ENCODE measurements around the gene CLIC3.
"Not testable (repeated sequence)": the region's sequence is repeated elsewhere in the genome, so short reads cannot be mapped to it uniquely, and the experiment has no call there.

CLIC3 gene

DNA sequence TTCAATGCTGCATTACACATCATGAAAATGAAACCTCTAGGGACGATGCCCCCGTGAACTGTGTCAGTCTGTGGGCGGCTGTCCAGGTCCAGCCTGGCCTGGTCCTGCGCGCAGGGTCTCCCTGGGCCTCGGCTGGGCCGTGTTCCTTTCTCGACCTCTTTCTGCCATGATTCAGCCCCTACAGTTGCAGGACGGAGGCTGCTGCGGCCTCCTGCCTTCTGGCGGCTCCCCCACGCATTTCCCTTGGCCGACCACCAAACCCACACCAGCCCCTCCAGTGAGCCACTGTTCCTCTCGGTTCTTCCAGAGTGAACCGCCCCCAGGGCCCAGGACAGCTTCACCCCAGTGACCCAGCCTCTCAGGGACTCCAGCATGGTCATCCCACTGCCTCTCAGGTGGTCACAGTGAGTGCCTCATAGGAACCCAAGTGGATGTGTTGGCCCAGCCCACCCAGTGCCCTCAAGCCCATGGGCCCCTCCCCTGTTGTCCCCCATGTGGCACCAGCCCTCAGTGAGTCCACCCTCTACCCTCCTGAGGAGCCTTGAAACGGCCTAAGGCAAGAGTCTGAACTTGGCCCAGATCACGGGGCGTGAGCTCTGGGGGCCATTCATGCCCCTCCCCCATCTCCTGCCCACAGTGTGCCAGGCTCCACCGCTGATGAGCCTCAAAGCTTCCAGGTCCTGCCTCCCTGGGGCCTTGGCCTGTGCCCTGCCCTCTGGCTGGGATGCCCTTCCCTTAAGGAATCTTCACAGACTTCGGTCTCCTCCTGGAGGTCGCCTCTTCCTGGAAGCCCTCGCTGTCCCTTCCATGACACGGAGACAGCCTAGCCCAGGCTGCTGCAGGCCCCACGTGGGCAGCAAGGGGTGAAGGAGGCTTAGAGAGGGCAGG lies 10.0 kb upstream of the CLIC3 start:
- DNase-seq (ENCODE audit: low read depth): no peak
- no peak overlapping the region for H3K4me3 ChIP-seq (ENCODE audit: low read length)
- TF ChIP-seq, protein P1, sequence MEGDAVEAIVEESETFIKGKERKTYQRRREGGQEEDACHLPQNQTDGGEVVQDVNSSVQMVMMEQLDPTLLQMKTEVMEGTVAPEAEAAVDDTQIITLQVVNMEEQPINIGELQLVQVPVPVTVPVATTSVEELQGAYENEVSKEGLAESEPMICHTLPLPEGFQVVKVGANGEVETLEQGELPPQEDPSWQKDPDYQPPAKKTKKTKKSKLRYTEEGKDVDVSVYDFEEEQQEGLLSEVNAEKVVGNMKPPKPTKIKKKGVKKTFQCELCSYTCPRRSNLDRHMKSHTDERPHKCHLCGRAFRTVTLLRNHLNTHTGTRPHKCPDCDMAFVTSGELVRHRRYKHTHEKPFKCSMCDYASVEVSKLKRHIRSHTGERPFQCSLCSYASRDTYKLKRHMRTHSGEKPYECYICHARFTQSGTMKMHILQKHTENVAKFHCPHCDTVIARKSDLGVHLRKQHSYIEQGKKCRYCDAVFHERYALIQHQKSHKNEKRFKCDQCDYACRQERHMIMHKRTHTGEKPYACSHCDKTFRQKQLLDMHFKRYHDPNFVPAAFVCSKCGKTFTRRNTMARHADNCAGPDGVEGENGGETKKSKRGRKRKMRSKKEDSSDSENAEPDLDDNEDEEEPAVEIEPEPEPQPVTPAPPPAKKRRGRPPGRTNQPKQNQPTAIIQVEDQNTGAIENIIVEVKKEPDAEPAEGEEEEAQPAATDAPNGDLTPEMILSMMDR (conservative IDR thresholded peaks at IDR 0.05; ENCODE audit: low read length): no peak

DNA sequence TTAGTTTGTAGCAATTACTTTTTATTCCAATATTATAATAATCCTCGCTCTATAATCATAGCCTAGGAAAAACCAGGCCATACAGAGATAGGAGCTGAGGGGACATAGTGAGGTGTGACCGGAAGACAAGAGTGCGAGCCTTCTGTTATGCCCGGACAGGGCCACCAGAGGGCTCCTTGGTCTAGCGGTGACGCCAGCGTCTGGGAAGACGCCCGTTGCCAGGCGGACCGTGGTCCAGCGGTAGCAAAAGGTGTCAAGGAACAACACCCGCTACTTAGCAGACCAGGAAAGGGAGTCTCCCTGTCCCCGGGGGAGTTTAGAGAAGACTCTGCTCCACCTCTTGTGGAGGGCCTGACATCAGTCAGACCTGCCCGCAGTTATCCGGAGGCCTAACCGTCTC lies 7.9 kb upstream of the CLIC3 start:
- not testable (repeated sequence) for DNase-seq (ENCODE audit: low read depth); H3K4me3 ChIP-seq (ENCODE audit: low read length)
- TF ChIP-seq, protein P1 (conservative IDR thresholded peaks at IDR 0.05; ENCODE audit: low read length): peak; percentile 35

DNA sequence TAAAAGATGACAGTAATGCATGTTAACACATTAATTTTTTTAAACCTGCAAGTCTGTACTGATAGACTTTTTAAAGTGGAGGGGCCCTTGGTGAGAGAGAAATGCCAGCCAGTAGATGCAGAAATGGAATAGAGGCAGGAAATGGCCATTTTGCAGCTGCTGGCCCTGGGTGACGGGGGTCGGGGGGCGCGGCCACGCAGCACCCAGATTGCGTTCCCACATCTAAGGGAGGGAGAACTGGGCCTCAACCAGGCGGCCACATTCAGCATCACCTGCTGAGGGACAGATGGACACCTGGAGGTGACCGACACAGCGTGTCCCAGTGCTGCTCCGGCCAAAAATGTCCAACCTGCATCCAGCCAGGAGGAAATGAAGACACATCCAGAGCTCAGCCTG lies 6.3 kb upstream of the CLIC3 start:
- H3K4me3 ChIP-seq (ENCODE audit: low read length): no peak overlapping the region
- TF ChIP-seq, protein P1 (conservative IDR thresholded peaks at IDR 0.05; ENCODE audit: low read length): no peak
- no peak for DNase-seq (ENCODE audit: low read depth)

DNA sequence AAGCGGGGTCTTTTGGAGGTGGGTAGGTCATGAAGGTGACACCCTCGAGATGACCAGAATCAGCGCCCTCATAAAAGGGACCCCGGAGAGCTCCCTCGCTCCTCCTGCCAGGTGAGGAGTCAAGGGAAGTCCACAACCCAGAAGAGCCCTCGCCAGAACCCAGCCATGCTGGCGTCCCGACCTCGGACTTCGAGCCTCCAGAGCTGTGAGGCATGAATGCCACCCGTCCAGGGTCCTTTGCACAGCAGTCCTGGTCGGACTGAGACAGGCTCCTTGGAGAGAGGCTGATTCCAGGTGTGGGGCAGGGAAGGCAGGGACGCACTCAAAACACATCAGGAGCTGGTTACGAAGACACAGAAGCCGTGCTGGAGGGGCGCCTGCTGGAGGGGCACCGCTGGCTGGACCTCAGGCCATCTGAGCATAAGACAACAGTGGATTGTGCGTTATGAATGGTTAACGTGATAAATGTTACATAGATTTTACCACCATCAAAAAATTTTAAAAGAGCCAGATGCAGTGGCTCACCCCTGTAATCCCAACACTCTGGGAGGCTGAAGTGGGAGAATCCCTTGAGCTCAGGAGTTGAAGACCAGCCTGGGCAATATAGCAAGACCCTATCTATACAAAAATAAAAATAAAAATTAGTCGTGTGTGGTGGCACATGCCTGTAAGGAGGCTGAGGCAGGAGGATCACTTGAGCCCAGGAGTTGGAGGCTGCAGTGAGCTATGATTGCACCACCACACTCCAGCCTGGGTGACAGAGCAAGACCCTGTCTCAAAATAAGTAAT lies 5.7 kb upstream of the CLIC3 start:
- TF ChIP-seq, protein P1 (conservative IDR thresholded peaks at IDR 0.05; ENCODE audit: low read length): no peak
- H3K4me3 ChIP-seq (ENCODE audit: low read length): no peak overlapping the region
- DNase-seq (ENCODE audit: low read depth): no peak

DNA sequence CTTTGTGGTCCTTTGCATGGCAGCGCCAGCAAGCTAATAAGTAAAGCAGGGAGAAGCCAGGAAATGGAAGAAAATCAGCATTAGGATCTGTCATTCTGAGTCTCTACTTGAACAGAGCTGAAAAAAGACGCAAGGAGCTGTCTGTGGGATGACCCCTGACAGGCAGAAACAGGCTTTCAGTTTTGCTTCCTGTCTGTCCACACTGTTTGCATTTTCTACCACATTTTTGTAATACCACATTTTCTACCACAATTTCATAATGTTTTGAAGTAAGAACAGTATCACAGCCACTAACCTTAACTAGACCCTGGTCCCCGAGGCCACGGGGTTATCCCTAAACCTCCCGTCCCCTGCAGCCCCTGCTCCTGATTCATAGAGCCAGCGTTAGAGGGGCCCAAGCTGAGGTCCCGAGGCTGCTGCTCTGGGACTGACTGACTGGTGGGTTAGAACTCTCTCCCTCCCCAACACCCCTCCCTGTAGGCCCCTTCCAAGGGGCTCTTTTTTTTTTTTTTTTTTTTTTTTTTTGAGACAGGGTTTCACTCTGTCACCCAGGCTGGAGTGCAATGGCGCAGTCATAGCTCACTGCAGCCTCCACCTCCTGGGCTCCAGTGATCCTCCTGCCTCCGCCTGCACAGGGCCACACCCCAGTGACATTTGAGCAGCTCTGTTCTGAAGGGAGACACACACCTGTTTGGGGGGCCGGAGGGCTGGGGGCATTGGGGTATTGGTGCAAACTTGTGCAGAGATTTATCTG lies 4.0 kb upstream of the CLIC3 start:
- no peak overlapping the region for H3K4me3 ChIP-seq (ENCODE audit: low read length)
- TF ChIP-seq, protein P1 (conservative IDR thresholded peaks at IDR 0.05; ENCODE audit: low read length): no peak
- peak; percentile 78 for DNase-seq (ENCODE audit: low read depth)

DNA sequence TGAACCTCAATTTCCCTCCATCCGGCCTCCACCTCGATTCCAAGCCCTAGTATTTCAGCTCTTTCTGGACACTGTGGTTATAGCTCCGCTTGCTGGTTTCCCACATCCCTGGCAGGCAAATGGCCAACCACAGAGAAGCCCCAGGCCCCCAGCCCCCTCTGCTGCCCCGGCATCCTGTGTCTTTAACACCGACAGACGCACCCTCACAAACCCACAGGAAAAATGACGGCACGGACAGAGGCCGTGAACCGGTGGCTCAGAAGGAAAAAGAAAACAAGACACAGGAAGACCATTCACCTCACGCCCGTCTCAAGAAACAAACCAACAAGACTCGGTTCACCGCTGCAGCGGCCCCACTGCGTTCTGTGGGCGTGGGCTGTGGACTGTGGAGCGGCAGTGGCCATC lies 1.5 kb upstream of the CLIC3 start:
- TF ChIP-seq, protein P1 (conservative IDR thresholded peaks at IDR 0.05; ENCODE audit: low read length): no peak
- no peak overlapping the region for H3K4me3 ChIP-seq (ENCODE audit: low read length)
- DNase-seq (ENCODE audit: low read depth): no peak
